Mucosa of rectum (tissue), 2 donors: ENCODE measurements around the gene ANKLE2.
"Not testable (repeated sequence)": the region's sequence is repeated elsewhere in the genome, so short reads cannot be mapped to it uniquely, and the experiment has no call there.

Source experiments
- H3K27ac ChIP-seq, 2 donors: one replicate each; pipeline ENCODE4 v1.7.0; 2013; ENCODE audit warnings: inconsistent platforms in 2 of 2, low read depth in 2 of 2, low read length in 2 of 2
- H3K27me3 ChIP-seq, 2 donors: one replicate each; pipeline ENCODE4 v1.7.0; 2013; ENCODE audit warnings: low read length in 2 of 2; ENCODE audit not compliant: control insufficient read depth in 2 of 2, insufficient read depth in 2 of 2
- H3K36me3 ChIP-seq, 2 donors: one replicate each; pipeline ENCODE4 v1.7.0; 2013; ENCODE audit warnings: low read length in 2 of 2; ENCODE audit not compliant: control insufficient read depth in 2 of 2, insufficient read depth in 2 of 2
- H3K4me1 ChIP-seq, 2 donors: one replicate each; pipeline ENCODE4 v1.7.0; 2013; ENCODE audit warnings: low read length in 2 of 2, mild to moderate bottlenecking in 1 of 2; ENCODE audit not compliant: control insufficient read depth in 2 of 2, insufficient read depth in 2 of 2
- H3K4me3 ChIP-seq, 2 donors: one replicate each; pipeline ENCODE4 v1.7.0; 2013; ENCODE audit warnings: low read length in 2 of 2
- H3K9ac ChIP-seq, 2 donors: one replicate each; pipeline ENCODE4 v1.7.0; 2013; ENCODE audit warnings: low read length in 2 of 2, low read depth in 1 of 2, mild to moderate bottlenecking in 1 of 2
- H3K9me3 ChIP-seq, 2 donors: one replicate each; pipeline ENCODE4 v1.7.0; 2013; ENCODE audit warnings: low read length in 2 of 2; ENCODE audit not compliant: control insufficient read depth in 2 of 2
- donor health status: healthy.
- donor health status: Normal muscosa, but diverticular disease.

Gene ANKLE2

GRCh38 chr12:132779781-132780353, 18.2 kb upstream of the ANKLE2 start:
- H3K4me3 ChIP-seq = no peak overlapping the region
- H3K36me3 ChIP-seq = peaks cover 72 to 78% of the 10 kb centered on the region in 2 donors
- H3K27me3 ChIP-seq = no peaks in the 10 kb centered on the region
- no peak overlapping the region for H3K9ac ChIP-seq
- H3K9me3 ChIP-seq = no peaks in the 10 kb centered on the region
- no peak overlapping the region for H3K27ac ChIP-seq
- no peaks in the 10 kb centered on the region for H3K4me1 ChIP-seq

- no peaks in the 10 kb centered on the region for H3K4me1 ChIP-seq
- H3K9ac ChIP-seq = no peak overlapping the region
- no peaks in the 10 kb centered on the region for H3K27me3 ChIP-seq
- H3K9me3 ChIP-seq = no peaks in the 10 kb centered on the region
- H3K27ac ChIP-seq = no peak overlapping the region
- H3K36me3 ChIP-seq = peaks cover 78 to 79% of the 10 kb centered on the region in 2 donors
- no peak overlapping the region for H3K4me3 ChIP-seq
These were observed 16.0 kb upstream of the ANKLE2 start for GRCh38 chr12:132777614-132778013.

GRCh38 chr12:132776816-132777568, 15.4 kb upstream of the ANKLE2 start:
- Histone ChIP-seq H3K4me3 (no peak overlapping the region), H3K27me3 (no peaks in the 10 kb centered on the region), H3K9ac (no peak overlapping the region), H3K27ac (no peak overlapping the region), H3K4me1 (no peaks in the 10 kb centered on the region), H3K9me3 (no peaks in the 10 kb centered on the region), H3K36me3 (peaks cover 75 to 80% of the 10 kb centered on the region in 2 donors)

- H3K4me3 ChIP-seq, H3K9me3 ChIP-seq, H3K4me1 ChIP-seq, H3K9ac ChIP-seq, H3K27ac ChIP-seq, H3K27me3 ChIP-seq: not testable (repeated sequence)
- peaks cover 71 to 80% of the 10 kb centered on the region in 2 donors for H3K36me3 ChIP-seq
These were observed 14.6 kb upstream of the ANKLE2 start for GRCh38 chr12:132776230-132776625.

- no peak overlapping the region for H3K4me3 ChIP-seq
- H3K27ac ChIP-seq = no peak overlapping the region
- H3K4me1 ChIP-seq = peaks cover 0 to 3% of the 10 kb centered on the region in 2 donors
- no peak overlapping the region for H3K9ac ChIP-seq
- H3K36me3 ChIP-seq = peaks cover 68 to 80% of the 10 kb centered on the region in 2 donors
- H3K27me3 ChIP-seq = no peaks in the 10 kb centered on the region
- H3K9me3 ChIP-seq = no peaks in the 10 kb centered on the region
These were observed 14.0 kb upstream of the ANKLE2 start for GRCh38 chr12:132775502-132776229.

GRCh38 chr12:132774646-132775275, 13.1 kb upstream of the ANKLE2 start:
- no peaks in the 10 kb centered on the region for H3K27me3 ChIP-seq
- no peak overlapping the region for H3K27ac ChIP-seq
- no peaks in the 10 kb centered on the region for H3K9me3 ChIP-seq
- H3K9ac ChIP-seq = no peak overlapping the region
- H3K36me3 ChIP-seq = peaks cover 59 to 71% of the 10 kb centered on the region in 2 donors
- H3K4me1 ChIP-seq = peaks cover 0 to 3% of the 10 kb centered on the region in 2 donors
- H3K4me3 ChIP-seq = no peak overlapping the region

GRCh38 chr12:132774159-132774558, 12.5 kb upstream of the ANKLE2 start:
- Histone ChIP-seq H3K4me3 (no peak overlapping the region), H3K27ac (no peak overlapping the region), H3K36me3 (peaks cover 55 to 74% of the 10 kb centered on the region in 2 donors), H3K9ac (no peak overlapping the region), H3K9me3 (no peaks in the 10 kb centered on the region), H3K27me3 (no peaks in the 10 kb centered on the region), H3K4me1 (peaks cover 0 to 3% of the 10 kb centered on the region in 2 donors)

- Histone ChIP-seq H3K27ac (no peak overlapping the region), H3K9ac (no peak overlapping the region), H3K4me3 (no peak overlapping the region), H3K9me3 (no peaks in the 10 kb centered on the region), H3K4me1 (peaks cover 3 to 7% of the 10 kb centered on the region in 2 donors), H3K27me3 (no peaks in the 10 kb centered on the region), H3K36me3 (peaks cover 52 to 75% of the 10 kb centered on the region in 2 donors)
These were observed 11.7 kb upstream of the ANKLE2 start for GRCh38 chr12:132773077-132773955.

- H3K36me3 ChIP-seq = peaks cover 48 to 71% of the 10 kb centered on the region in 2 donors
- H3K9ac ChIP-seq = no peak overlapping the region
- no peaks in the 10 kb centered on the region for H3K9me3 ChIP-seq
- no peaks in the 10 kb centered on the region for H3K27me3 ChIP-seq
- H3K4me3 ChIP-seq = no peak overlapping the region
- peak overlapping the region in 1 of 2 donors; percentile 37 for H3K27ac ChIP-seq
- H3K4me1 ChIP-seq = peaks cover 5 to 9% of the 10 kb centered on the region in 2 donors
These were observed 11.0 kb upstream of the ANKLE2 start for GRCh38 chr12:132772606-132773005.
